Keratinocyte (primary cell): ENCODE measurements around the gene RANGRF. TPM values are rescaled to one million over a fixed set of nuclear protein-coding genes. Genes with fewer than 3 reads are reported as not detected.

ENCODE experiments used
- DNase-seq: peaks from one replicate; pipeline ENCODE4 v3.0.0-alpha.2; 2011; ENCODE audit warnings: low read depth, missing footprints, low spot score
- FAIRE-seq: peaks from 2 replicates; lab custom pipeline; 2011; peaks lifted over from hg19 to GRCh38; lab: Jason Lieb, UNC
- H2AFZ ChIP-seq: 2 replicates; pipeline ENCODE4 v1.6.0; 2012; ENCODE audit warnings: low read length, control low read depth, inconsistent platforms; ENCODE audit not compliant: control insufficient read depth
- H3K27ac ChIP-seq: 2 replicates; pipeline ENCODE4 v1.5.1; 2011; ENCODE audit warnings: low read length; ENCODE audit not compliant: control insufficient read depth, insufficient read depth
- H3K27me3 ChIP-seq: 3 replicates; pipeline ENCODE4 v1.6.0; 2011; ENCODE audit warnings: low read length; ENCODE audit not compliant: control insufficient read depth, insufficient read depth; ENCODE audit errors: extremely low read depth
- H3K36me3 ChIP-seq, 2 experiments: 2 replicates in 1 of 2; 3 replicates in 1 of 2; pipeline ENCODE4 v1.5.1; 2011; ENCODE audit warnings: low read length in 2 of 2, mild to moderate bottlenecking in 1 of 2; ENCODE audit not compliant: control insufficient read depth in 2 of 2, insufficient read depth in 2 of 2; ENCODE audit errors: extremely low read depth in 1 of 2
- H3K4me1 ChIP-seq: 3 replicates; pipeline ENCODE4 v1.5.1; 2011; ENCODE audit warnings: low read length; ENCODE audit not compliant: control insufficient read depth, insufficient read depth; ENCODE audit errors: extremely low read depth
- H3K4me2 ChIP-seq: 3 replicates; pipeline ENCODE4 v1.6.0; 2011; ENCODE audit warnings: low read depth, low read length; ENCODE audit not compliant: control insufficient read depth, insufficient read depth; ENCODE audit errors: extremely low read depth
- H3K4me3 ChIP-seq, 3 experiments: fragments of 200-600 bp in 1 of 3; sonication (generic) in 1 of 3; 2 replicates in 2 of 3; 3 replicates in 1 of 3; pipeline ENCODE4 v1.5.1; 2011 to 2016; ENCODE audit warnings: low read length in 3 of 3, mild to moderate bottlenecking in 3 of 3, control low read depth in 2 of 3, inconsistent platforms in 1 of 3, low read depth in 1 of 3, mixed read lengths in 1 of 3, mixed run types in 1 of 3, moderate library complexity in 1 of 3; ENCODE audit not compliant: control insufficient read depth in 2 of 3, insufficient read depth in 2 of 3; ENCODE audit errors: extremely low read depth in 1 of 3
- H3K79me2 ChIP-seq: 2 replicates; pipeline ENCODE4 v1.6.0; 2012; ENCODE audit warnings: low read length; ENCODE audit not compliant: control insufficient read depth, insufficient read depth
- H3K9ac ChIP-seq: 3 replicates; pipeline ENCODE4 v1.6.0; 2011; ENCODE audit warnings: low read length; ENCODE audit not compliant: control insufficient read depth, insufficient read depth; ENCODE audit errors: extremely low read depth
- H3K9me1 ChIP-seq: 3 replicates; pipeline ENCODE4 v1.6.0; 2011; ENCODE audit warnings: low read length; ENCODE audit not compliant: control insufficient read depth, insufficient read depth; ENCODE audit errors: extremely low read depth
- H3K9me3 ChIP-seq: 2 replicates; pipeline ENCODE4 v1.5.1; 2012; ENCODE audit warnings: low read depth, low read length; ENCODE audit not compliant: control insufficient read depth
- H4K20me1 ChIP-seq: 3 replicates; pipeline ENCODE4 v1.6.0; 2011; ENCODE audit warnings: low read length; ENCODE audit not compliant: control insufficient read depth, insufficient read depth; ENCODE audit errors: extremely low read depth
- CTCF ChIP-seq, 3 experiments: IDR thresholded peaks in 1 of 3; conservative IDR thresholded peaks in 1 of 3; optimal IDR thresholded peaks in 1 of 3; 2 replicates in 2 of 3; 3 replicates in 1 of 3; pipeline versions ENCODE3 to v1.5.1; 2011; ENCODE audit warnings: low read length in 3 of 3, mild to moderate bottlenecking in 3 of 3, moderate library complexity in 2 of 3, control low read depth in 1 of 3, inconsistent platforms in 1 of 3; ENCODE audit not compliant: insufficient read depth in 2 of 3; ENCODE audit errors: extremely low read depth in 1 of 3
- EZH2 ChIP-seq: IDR thresholded peaks from one replicate; pipeline ENCODE4 v1.6.1; 2012; ENCODE audit warnings: inconsistent platforms, mild to moderate bottlenecking, low read length, moderate library complexity
- dilution Hi-C: fragments of 300-500 bp; cut with MboI; formaldehyde crosslinking; loops from one replicate; pipeline ENCODE4 v1.7.0; 2020; ENCODE audit warnings: low sequenced_read_pairs; ENCODE audit not compliant: extremely low pct_ligation_motif_present
- polyA plus RNA-seq, 5 experiments: library from polyadenylated mRNA; depleted of rRNA in 3 of 5; stranded (reverse) in 3 of 5; stranded (forward) in 1 of 5; unstranded in 1 of 5; fragments of >200 nt; gene quantifications; 1 replicate in 1 of 5; 2 replicates in 3 of 5; 3 replicates in 1 of 5; pipeline versions ENCODE4 v1.2.1 to v1.2.3, GENCODE V29; 2011 to 2012; ENCODE audit warnings: missing spikeins in 2 of 5, low read depth in 1 of 5, low replicate concordance in 1 of 5

Gene RANGRF
- polyA plus RNA-seq, 1 donor (not counting 4 experiments of a cell fraction or from before 2014, with no cell fraction given), result 24.4 TPM

GRCh38 chr17:8324132-8324531 is 35.7 kb downstream of the RANGRF start:
- Histone ChIP-seq H3K9ac (no peak overlapping the region), H3K36me3 (no peaks in the 10 kb centered on the region), H3K4me2 (no peak overlapping the region), H4K20me1 (no peaks in the 10 kb centered on the region), H3K4me1 (peaks cover 3% of the 10 kb centered on the region), H3K4me3 (no peak overlapping the region), H3K27me3 (peaks cover 36% of the 10 kb centered on the region), H2AFZ (no peak overlapping the region), H3K9me3 (no peaks in the 10 kb centered on the region), H3K27ac (no peak overlapping the region), H3K79me2 (no peaks in the 10 kb centered on the region), H3K9me1 (no peaks in the 10 kb centered on the region)
- DNase-seq (no peak), FAIRE-seq (no peak)
- TF ChIP-seq CTCF (optimal IDR thresholded peaks at IDR 0.05 in 1 of 3, IDR thresholded peaks at IDR 0.05 in 1 of 3, conservative IDR thresholded peaks at IDR 0.05 in 1 of 3; ENCODE audit: extremely low read depth in 1 of 3, insufficient read depth in 2 of 3, low read length in 3 of 3), result no peak
- no peak for TF ChIP-seq EZH2
- dilution Hi-C loops, result no loop called here

GRCh38 chr17:8324923-8325322 is 36.5 kb downstream of the RANGRF start:
- dilution Hi-C loops, result no loop called here
- no peaks in the 10 kb centered on the region for H3K9me3 ChIP-seq
- no peak overlapping the region for H3K27ac ChIP-seq
- H3K27me3 ChIP-seq, result peaks cover 36% of the 10 kb centered on the region
- H3K9me1 ChIP-seq, result no peaks in the 10 kb centered on the region
- no peak overlapping the region for H3K4me2 ChIP-seq
- no peak overlapping the region for H3K9ac ChIP-seq
- no peak for FAIRE-seq
- TF ChIP-seq EZH2, result no peak
- no peak for TF ChIP-seq CTCF (optimal IDR thresholded peaks at IDR 0.05 in 1 of 3, IDR thresholded peaks at IDR 0.05 in 1 of 3, conservative IDR thresholded peaks at IDR 0.05 in 1 of 3; ENCODE audit: extremely low read depth in 1 of 3, insufficient read depth in 2 of 3, low read length in 3 of 3)
- no peaks in the 10 kb centered on the region for H4K20me1 ChIP-seq
- no peak for DNase-seq
- no peaks in the 10 kb centered on the region for H3K36me3 ChIP-seq
- H2AFZ ChIP-seq, result no peak overlapping the region
- H3K79me2 ChIP-seq, result no peaks in the 10 kb centered on the region
- H3K4me3 ChIP-seq, result no peak overlapping the region
- peaks cover 3% of the 10 kb centered on the region for H3K4me1 ChIP-seq
